Body of pancreas (tissue), 4 donors: ENCODE measurements around the gene TBC1D22B.
A peak's percentile ranks its signal among the peaks of the same experiment; 100 is the strongest.

ENCODE experiments used
- POLR2A ChIP-seq, 3 donors: fragments of 450-650 bp; IDR thresholded peaks; one replicate each; pipeline ENCODE4 v1.6.1; 2016; ENCODE audit warnings: antibody characterized with exemption in 3 of 3, mild to moderate bottlenecking in 2 of 3
- TF ChIP-seq, protein P1 (sequence below), 7 experiments: fragments of 450-650 bp in 4 of 7; fragments of 200-600 bp in 3 of 7; sonication (generic) in 3 of 7; IDR thresholded peaks; one replicate each; pipeline ENCODE4 v1.5.1; 2016 to 2019; ENCODE audit warnings: antibody characterized with exemption in 7 of 7

DNA sequence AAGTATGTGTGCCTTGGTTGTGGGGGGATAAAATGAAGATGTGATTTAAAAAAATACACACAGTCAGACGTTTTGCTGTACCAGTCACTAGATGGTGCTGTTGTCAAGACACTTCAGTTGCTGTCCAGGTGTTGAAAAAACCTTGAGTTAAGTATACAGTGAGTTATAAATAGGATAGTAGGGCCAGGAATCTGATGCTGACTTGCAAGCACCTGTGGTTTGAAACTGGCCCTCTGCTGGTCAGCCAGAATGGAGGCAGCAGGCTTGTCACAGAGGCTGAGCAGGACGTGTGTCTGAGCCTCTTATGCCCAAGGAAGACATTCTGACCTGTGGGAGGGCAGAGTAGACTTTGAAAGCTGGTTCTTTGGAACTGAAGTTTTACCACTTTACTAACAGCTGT, 124.0 kb downstream of the TBC1D22B start:
- TF ChIP-seq, protein P1, sequence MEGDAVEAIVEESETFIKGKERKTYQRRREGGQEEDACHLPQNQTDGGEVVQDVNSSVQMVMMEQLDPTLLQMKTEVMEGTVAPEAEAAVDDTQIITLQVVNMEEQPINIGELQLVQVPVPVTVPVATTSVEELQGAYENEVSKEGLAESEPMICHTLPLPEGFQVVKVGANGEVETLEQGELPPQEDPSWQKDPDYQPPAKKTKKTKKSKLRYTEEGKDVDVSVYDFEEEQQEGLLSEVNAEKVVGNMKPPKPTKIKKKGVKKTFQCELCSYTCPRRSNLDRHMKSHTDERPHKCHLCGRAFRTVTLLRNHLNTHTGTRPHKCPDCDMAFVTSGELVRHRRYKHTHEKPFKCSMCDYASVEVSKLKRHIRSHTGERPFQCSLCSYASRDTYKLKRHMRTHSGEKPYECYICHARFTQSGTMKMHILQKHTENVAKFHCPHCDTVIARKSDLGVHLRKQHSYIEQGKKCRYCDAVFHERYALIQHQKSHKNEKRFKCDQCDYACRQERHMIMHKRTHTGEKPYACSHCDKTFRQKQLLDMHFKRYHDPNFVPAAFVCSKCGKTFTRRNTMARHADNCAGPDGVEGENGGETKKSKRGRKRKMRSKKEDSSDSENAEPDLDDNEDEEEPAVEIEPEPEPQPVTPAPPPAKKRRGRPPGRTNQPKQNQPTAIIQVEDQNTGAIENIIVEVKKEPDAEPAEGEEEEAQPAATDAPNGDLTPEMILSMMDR (IDR thresholded peaks at IDR 0.05) = peak; percentile 47 to 86 (median 52)
- TF ChIP-seq POLR2A (IDR thresholded peaks at IDR 0.05) = no peak
